Left renal cortex interstitium (tissue), 4 donors: ENCODE data around the gene OVOL2. TPM values are rescaled to one million over a fixed set of nuclear protein-coding genes. Genes with fewer than 3 reads are reported as not detected.

Experiments
- DNase-seq, 4 donors: peaks; one replicate each; pipeline ENCODE4 v3.0.0-alpha.2; 2013; ENCODE audit warnings: low read depth in 4 of 4, low spot score in 2 of 4, missing footprints in 1 of 4
- polyA plus RNA-seq, 4 donors: library from polyadenylated mRNA; unstranded; fragments of 120-200 nt; gene quantifications; one replicate each; pipeline ENCODE4 v1.2.1, GENCODE V29; 2013; ENCODE audit not compliant: insufficient read length in 4 of 4

OVOL2 gene
- polyA plus RNA-seq, 4 donors, result 0.54 to 1.5 (median 1.1) TPM

DNA sequence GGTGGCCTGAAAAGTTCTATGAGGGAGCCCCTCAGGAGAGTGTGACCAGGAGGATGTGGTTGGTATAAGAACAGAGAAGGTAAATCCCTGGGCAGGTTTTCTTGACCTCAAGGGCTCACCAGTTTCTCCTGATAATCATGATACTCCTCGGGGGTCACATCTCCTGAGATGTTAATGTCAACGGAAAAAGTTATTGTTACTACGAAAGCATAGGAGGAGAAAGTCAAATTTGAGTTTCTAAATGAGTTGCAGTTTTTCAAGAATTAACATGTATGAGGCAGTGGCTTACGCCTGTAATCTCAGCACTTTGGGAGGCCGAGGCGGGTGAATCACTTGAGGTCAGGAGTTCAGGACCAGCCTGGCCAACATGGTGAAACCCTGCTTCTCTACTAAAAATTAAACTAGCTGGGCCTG is 65.5 kb downstream of the OVOL2 start:
- DNase-seq, result no peak

DNA sequence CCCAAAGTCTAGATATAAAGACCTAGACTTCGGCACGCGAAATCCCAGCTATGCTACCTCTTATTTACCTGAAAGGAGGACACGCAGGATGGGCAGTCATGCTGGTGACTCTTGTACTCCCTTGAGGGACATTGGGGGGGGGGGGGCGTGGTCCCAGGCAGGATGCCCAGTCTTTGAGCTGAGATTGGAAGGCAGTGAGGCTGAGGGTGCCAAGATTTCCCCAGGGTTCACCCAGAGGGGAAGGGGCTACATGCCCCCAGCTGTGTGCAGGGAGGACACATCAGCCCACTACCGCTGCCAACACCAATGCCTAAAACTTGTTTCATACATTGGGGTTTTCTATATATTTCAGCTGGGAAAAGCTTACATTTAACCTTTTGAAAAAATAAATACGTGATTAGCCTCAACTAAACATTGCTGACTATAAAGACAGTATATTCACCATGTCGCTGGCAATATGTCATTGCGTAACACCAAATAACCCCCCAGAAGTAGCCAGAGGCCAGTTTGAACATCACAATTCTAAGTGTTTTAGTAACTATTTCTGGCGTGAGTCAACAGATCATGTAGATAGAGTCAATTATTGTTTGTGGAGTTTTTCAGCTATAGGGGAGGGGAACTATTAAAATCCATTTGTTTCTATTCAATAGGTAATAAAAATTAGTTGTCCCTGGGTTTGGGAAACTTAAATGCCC is 67.3 kb downstream of the OVOL2 start:
- DNase-seq, result no peak

DNA sequence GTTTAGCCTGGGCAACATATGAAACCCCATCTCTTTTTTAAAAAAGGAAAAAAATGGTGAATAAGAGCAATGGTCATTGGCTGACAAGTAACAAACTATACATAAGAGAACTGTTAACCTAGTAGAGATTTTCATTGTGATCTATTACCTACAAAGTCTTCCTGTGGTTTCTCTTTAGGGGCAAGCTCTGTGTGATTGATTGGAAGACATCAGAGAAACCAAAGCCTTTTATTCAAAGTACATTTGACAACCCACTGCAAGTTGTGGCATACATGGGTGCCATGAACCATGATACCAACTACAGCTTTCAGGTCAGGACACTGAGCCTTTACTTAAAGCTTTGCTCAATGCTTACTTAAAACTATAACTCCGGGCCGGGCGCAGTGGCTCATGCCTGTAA is 69.7 kb downstream of the OVOL2 start:
- no peak for DNase-seq

DNA sequence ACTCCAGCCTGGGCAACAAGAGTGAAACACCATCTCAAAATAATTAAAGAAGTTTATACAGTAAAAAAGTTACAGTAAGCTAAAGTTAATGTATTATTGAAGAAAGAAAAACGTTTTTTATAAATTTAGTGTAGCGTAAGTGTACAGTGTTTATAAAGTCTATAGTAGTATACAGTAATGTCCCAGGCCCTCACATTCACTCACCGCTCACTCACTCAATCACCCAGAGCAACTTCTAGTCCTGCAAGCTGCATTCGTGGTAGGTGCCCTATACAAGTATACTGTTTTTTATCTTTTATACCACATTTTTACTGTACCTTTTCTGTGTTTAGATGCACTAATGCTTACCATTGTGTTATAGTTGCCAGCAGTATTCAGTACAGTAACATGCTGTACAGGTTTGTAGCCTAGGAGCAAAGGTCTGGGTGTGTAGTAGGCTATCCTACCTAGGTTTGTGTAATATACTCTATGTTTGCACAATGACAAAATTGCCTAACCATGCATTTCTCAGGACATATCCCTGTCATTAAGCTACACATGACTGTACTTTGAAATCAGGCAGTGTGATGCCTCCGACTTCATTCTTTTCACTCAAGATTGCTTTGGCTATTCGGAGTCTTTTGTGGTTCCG is 72.2 kb downstream of the OVOL2 start:
- no peak for DNase-seq

DNA sequence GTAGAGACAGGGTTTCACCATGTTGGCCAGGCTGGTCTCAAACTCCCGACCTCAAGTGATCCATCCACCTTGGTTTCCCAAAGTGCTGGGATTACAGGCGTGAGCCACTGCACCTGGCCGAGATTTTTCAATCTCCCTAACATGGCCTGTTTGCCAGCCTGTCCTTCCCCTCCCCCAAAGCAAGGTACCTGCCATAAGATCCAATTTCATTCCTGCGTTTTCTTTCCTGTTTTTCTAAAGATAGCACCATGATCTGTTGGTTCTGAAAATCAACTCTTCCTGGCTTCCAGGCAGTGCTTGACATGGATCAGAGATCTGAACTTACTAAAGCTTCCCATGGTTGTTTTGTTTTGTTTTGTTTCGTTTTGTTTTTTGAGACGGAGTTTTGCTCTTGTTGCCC is 81.4 kb downstream of the OVOL2 start:
- no peak for DNase-seq

Other genes starting within 250 kb of the OVOL2 start
- 100 to 1,000 TPM; 180 to 248 (median 218) TPM for gene SNX5, start 89.1 kb downstream of the OVOL2 start, polyA plus RNA-seq
- 10 to 100 TPM; 37.9 to 42.3 (median 40.8) TPM for gene MGME1, start 88.9 kb downstream of the OVOL2 start, polyA plus RNA-seq
- 10 to 100 TPM; 25.4 to 28.1 (median 27.5) TPM for gene KAT14, start 79.9 kb upstream of the OVOL2 start, polyA plus RNA-seq
- gene PET117, start 79.9 kb upstream of the OVOL2 start, polyA plus RNA-seq, result 10 to 100 TPM; 16.8 to 22.1 (median 18.5) TPM
- 10 to 100 TPM; 24.2 to 35.4 (median 29.7) TPM for gene ZNF133, start 230.6 kb upstream of the OVOL2 start, polyA plus RNA-seq